ENCODE results near the gene DENND1A. TPM values are rescaled to one million over a fixed set of nuclear protein-coding genes. Genes with fewer than 3 reads are reported as not detected.

DENND1A gene
- total RNA-seq, 1 donor from 2014 or later: 37.3 TPM

DNA sequence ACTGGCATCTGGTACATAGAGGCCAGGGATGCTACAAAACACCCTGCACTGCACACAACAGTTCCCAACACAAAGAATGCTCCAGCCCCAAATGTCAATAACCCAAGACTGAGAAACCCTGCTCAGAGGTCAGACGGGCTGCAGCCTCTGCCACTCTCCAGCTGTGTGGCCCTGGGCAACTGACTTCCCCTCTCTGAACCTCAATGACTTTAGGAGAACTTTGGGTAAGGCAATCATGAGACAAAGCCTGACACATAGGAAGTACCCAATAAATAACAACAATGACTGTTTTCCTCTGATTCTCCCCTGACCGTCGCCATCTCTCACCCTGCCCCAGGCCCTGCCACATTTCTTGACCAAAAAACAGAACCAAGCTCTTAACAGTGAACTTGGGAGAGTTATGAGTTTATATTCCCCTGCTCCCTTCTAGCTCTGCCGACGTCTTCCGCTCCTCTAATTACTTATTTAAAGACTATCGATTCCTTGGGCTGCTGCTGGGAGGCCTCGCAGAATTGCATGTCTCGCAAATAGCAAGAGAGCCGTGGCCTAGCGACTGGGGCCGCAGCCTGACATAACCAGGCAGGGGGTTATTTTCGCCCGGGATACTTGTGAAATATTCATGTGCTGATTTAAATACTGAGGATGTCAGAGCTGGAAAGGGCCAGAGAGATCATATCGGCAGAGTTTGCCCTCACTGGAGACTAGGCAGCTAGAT is 598.4 kb downstream of the DENND1A start:
- Histone ChIP-seq H3K4me1 (no peaks in the 10 kb centered on the region), H3K9me3 (no peaks in the 10 kb centered on the region), H3K4me3 (no peak overlapping the region), H3K27ac (no peak overlapping the region), H3K36me3 (no peaks in the 10 kb centered on the region), H3K27me3 (no peaks in the 10 kb centered on the region)
- no peak for DNase-seq (ENCODE audit: low spot score in 2 of 2)
- intact Hi-C loops (cut with DNase I): no loop called here
- TF ChIP-seq, protein P1, sequence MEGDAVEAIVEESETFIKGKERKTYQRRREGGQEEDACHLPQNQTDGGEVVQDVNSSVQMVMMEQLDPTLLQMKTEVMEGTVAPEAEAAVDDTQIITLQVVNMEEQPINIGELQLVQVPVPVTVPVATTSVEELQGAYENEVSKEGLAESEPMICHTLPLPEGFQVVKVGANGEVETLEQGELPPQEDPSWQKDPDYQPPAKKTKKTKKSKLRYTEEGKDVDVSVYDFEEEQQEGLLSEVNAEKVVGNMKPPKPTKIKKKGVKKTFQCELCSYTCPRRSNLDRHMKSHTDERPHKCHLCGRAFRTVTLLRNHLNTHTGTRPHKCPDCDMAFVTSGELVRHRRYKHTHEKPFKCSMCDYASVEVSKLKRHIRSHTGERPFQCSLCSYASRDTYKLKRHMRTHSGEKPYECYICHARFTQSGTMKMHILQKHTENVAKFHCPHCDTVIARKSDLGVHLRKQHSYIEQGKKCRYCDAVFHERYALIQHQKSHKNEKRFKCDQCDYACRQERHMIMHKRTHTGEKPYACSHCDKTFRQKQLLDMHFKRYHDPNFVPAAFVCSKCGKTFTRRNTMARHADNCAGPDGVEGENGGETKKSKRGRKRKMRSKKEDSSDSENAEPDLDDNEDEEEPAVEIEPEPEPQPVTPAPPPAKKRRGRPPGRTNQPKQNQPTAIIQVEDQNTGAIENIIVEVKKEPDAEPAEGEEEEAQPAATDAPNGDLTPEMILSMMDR (IDR thresholded peaks at IDR 0.05): no peak

Other genes starting within 250 kb of the DENND1A start
- not detected for gene LHX2, start 81.6 kb upstream of the DENND1A start, total RNA-seq

All from ascending aorta (tissue), 2 donors.